ENCODE data around the gene FAM13A.

- TF ChIP-seq CREM (IDR thresholded peaks at IDR 0.05) = no peak
- TF ChIP-seq CREM (CRISPR knock-in tag; IDR thresholded peaks at IDR 0.05) = no peak
- no peak for TF ChIP-seq ZBTB2 (CRISPR knock-in tag; IDR thresholded peaks at IDR 0.05; ENCODE audit: low read depth)
- TF ChIP-seq POLR2AphosphoS5 (IDR thresholded peaks at IDR 0.05; ENCODE audit: low read depth, low read length) = no peak
- no peak for TF ChIP-seq SAFB2 (CRISPR knock-in tag; IDR thresholded peaks at IDR 0.05; ENCODE audit: borderline replicate concordance, low read depth)
- no peak for TF ChIP-seq FOXK2 (IDR thresholded peaks at IDR 0.05)
- no peak for TF ChIP-seq FOXK1 (CRISPR knock-in tag; IDR thresholded peaks at IDR 0.05; ENCODE audit: borderline replicate concordance, low read depth)
- no peak for TF ChIP-seq ATM (IDR thresholded peaks at IDR 0.05; ENCODE audit: borderline replicate concordance)
These were observed 34.4 kb downstream of the FAM13A start for GRCh38 chr4:89022426-89023128.
